ENCODE measurements around the gene KLHDC1. TPM values are rescaled to one million over a fixed set of nuclear protein-coding genes. Genes with fewer than 3 reads are reported as not detected.
"Not testable (repeated sequence)": the region's sequence is repeated elsewhere in the genome, so short reads cannot be mapped to it uniquely, and the experiment has no call there.

KLHDC1 gene
- total RNA-seq, 2 experiments from 2014 or later: 9.8 to 11.8 TPM

DNA sequence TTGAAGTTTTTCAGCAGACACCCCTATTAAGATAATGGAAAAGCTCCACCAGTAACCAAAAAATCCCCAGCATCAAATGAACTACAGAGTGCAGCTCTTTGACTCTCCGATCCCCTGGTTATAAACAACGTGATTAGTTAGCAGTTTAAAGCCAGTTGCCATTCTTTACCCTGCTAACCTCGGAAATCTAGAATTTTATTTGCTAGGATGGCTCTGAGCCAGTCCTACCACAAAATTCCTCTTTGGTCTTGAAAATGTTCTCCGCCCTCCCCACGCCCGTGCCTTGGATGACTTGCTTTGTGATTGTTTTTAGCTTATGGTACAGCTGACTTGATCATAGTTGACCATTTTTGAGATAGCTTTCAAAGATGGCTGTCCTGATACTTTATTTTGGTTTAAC, 76.3 kb downstream of the KLHDC1 start:
- ChIA-PET POLR2A (interaction anchor here (0.6 to 6.0 kb wide), 20 partner anchors 8 to 348 kb away, joined by 3 to 142 read pairs (median 14); partner anchors contain the start of genes DNAAF2, KLHDC1, MGAT2 and NEMF), CTCF (interaction anchor here (1.2 to 4.7 kb wide), 5 partner anchors 85 to 552 kb away, joined by 3 to 56 read pairs (median 5); partner anchors contain the start of gene DNAAF2)
- Histone ChIP-seq H3K4me3 (ENCODE audit: low read length) (peak overlapping the region; percentile 96), H3K36me3 (ENCODE audit: insufficient read depth, low read length) (peaks cover 6% of the 10 kb centered on the region), H3K9me3 (ENCODE audit: control insufficient read depth in 1 of 2, insufficient read depth in 1 of 2, low read length in 2 of 2) (no peaks in the 10 kb centered on the region), H3K4me1 (ENCODE audit: insufficient read depth, low read length) (peaks cover 35% of the 10 kb centered on the region), H3K27me3 (ENCODE audit: control insufficient read depth in 1 of 2, insufficient read depth in 2 of 2, low read length in 2 of 2) (no peaks in the 10 kb centered on the region), H3K27ac (ENCODE audit: low read depth in 1 of 2, low read length in 2 of 2) (peak overlapping the region; percentile 90 to 95)
- Mint-ChIP-seq H3K9me3 (no peaks in the 10 kb centered on the region), H3K27me3 (no peaks in the 10 kb centered on the region), H3K27ac (peak overlapping the region; percentile 99), H3K4me3 (peak overlapping the region; percentile 100), H3K4me1 (ENCODE audit: low read depth) (peaks cover 45% of the 10 kb centered on the region), H3K36me3 (ENCODE audit: low read depth) (peaks cover 46% of the 10 kb centered on the region)
- TF ChIP-seq, protein P1, sequence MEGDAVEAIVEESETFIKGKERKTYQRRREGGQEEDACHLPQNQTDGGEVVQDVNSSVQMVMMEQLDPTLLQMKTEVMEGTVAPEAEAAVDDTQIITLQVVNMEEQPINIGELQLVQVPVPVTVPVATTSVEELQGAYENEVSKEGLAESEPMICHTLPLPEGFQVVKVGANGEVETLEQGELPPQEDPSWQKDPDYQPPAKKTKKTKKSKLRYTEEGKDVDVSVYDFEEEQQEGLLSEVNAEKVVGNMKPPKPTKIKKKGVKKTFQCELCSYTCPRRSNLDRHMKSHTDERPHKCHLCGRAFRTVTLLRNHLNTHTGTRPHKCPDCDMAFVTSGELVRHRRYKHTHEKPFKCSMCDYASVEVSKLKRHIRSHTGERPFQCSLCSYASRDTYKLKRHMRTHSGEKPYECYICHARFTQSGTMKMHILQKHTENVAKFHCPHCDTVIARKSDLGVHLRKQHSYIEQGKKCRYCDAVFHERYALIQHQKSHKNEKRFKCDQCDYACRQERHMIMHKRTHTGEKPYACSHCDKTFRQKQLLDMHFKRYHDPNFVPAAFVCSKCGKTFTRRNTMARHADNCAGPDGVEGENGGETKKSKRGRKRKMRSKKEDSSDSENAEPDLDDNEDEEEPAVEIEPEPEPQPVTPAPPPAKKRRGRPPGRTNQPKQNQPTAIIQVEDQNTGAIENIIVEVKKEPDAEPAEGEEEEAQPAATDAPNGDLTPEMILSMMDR (IDR thresholded peaks at IDR 0.05): no peak
- intact Hi-C loops (cut with DNase I, micrococcal nuclease): loop anchor here (5.0 to 10.0 kb wide), 4 partner anchors 77 to 1886 kb away; partner anchors contain the start of genes FRMD6 (in 1 of the 2), KLHDC1 (in 1 of the 2), LRR1 (in 1 of the 2) and NEMF (in 1 of the 2)
- no peak for ATAC-seq (ENCODE audit: poor library complexity)
- no peak for DNase-seq

DNA sequence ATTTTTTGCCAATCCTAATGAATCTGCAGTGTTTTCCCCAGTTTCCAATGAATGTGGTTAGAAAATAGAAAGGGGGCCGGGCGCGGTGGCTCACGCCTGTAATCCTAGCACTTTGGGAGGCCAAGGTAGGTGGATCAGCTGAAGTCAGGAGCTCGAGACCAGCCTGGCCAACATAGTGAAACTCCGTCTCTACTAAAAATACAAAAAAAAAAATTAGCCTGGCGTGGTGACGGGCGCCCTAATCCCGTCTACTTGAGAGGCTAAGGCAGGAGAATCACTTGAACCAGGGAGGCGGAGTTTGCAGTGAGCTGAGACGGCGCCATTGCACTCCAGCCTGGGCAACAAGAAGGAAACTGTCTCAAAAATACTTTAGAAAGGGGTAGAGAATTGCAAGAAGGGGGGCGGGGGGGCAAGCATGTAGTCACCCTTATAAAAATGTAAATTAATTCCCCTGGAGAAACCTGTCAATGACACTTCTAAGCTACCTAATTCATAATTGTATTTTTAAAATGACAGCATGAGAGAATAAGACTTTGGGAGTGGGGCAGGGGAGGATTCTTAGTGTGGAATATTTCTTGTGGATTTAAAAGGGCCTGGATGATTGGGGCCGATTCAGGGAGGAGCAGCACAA, 76.8 kb downstream of the KLHDC1 start:
- Histone ChIP-seq H3K27ac (ENCODE audit: low read depth in 1 of 2, low read length in 2 of 2) (no peak overlapping the region), H3K27me3 (ENCODE audit: control insufficient read depth in 1 of 2, insufficient read depth in 2 of 2, low read length in 2 of 2) (no peaks in the 10 kb centered on the region), H3K36me3 (ENCODE audit: insufficient read depth, low read length) (peaks cover 11% of the 10 kb centered on the region), H3K4me3 (ENCODE audit: low read length) (no peak overlapping the region), H3K9me3 (ENCODE audit: control insufficient read depth in 1 of 2, insufficient read depth in 1 of 2, low read length in 2 of 2) (no peaks in the 10 kb centered on the region), H3K4me1 (ENCODE audit: insufficient read depth, low read length) (peaks cover 35% of the 10 kb centered on the region)
- Mint-ChIP-seq H3K36me3 (ENCODE audit: low read depth) (peaks cover 51% of the 10 kb centered on the region), H3K4me1 (ENCODE audit: low read depth) (peaks cover 48% of the 10 kb centered on the region), H3K27ac (peak overlapping the region; percentile 99), H3K27me3 (no peaks in the 10 kb centered on the region), H3K9me3 (no peaks in the 10 kb centered on the region), H3K4me3 (peak overlapping the region; percentile 100)
- ChIA-PET CTCF (interaction anchor here (1.2 to 4.7 kb wide), 2 partner anchors 136 to 183 kb away, joined by 4 to 56 read pairs; partner anchors contain the start of gene DNAAF2), POLR2A (interaction anchor here (1.1 to 6.0 kb wide), 14 partner anchors 7 to 543 kb away, joined by 3 to 142 read pairs (median 26); partner anchors contain the start of genes DNAAF2, KLHDC1, MGAT2 and NEMF)
- intact Hi-C loops (cut with DNase I, micrococcal nuclease): loop anchor here (5.0 to 10.0 kb wide), 5 partner anchors 77 to 1885 kb away; partner anchors contain the start of genes FRMD6 (in 1 of the 2), KLHDC1 (in 1 of the 2), LRR1 (in 1 of the 2) and NEMF (in 1 of the 2)
- ATAC-seq (ENCODE audit: poor library complexity) (no peak), DNase-seq (no peak)
- TF ChIP-seq, protein P1 (IDR thresholded peaks at IDR 0.05): no peak

DNA sequence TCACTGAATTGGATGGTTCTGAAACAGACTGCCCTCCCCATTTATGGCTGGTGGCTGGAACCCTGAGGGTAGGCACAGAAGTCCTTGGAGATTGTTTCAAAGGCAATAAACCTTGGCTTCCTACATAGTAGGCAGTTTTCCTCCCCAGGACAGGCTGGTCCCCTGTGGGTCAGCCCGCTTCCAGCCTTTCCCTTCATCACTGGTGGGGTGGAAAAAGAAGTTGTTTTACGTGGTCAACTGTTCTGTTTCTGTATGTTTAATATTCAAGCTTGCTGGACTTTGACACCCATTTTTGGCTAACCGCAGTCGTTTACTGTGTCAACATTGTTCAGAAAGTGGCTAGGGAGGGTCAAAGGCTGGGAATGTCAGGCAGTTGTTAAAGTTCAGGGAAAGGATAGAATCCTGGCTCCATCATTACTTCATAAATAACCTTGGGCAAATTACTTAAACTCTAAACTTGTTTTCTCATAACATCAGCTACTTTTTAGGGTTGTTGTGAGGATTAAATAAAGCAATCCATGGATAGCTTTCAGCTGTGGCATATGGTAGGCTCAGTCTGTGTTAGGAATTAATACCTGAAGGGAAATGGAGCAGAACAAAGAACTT, 77.4 kb downstream of the KLHDC1 start:
- peak overlapping the region in 1 of 2 donors; percentile 23 for H3K27ac ChIP-seq (ENCODE audit: low read depth in 1 of 2, low read length in 2 of 2)
- peaks cover 55% of the 10 kb centered on the region for H3K4me1 Mint-ChIP-seq (ENCODE audit: low read depth)

GRCh38 chr14:49771691-49772090, 78.8 kb downstream of the KLHDC1 start:
- not testable (repeated sequence) for H3K9me3 ChIP-seq (ENCODE audit: control insufficient read depth in 1 of 2, insufficient read depth in 1 of 2, low read length in 2 of 2); H3K27me3 ChIP-seq (ENCODE audit: control insufficient read depth in 1 of 2, insufficient read depth in 2 of 2, low read length in 2 of 2); DNase-seq; H3K27me3 Mint-ChIP-seq; ATAC-seq (ENCODE audit: poor library complexity); H3K4me3 Mint-ChIP-seq; H3K9me3 Mint-ChIP-seq; H3K27ac ChIP-seq (ENCODE audit: low read depth in 1 of 2, low read length in 2 of 2); H3K4me3 ChIP-seq (ENCODE audit: low read length)
- H3K4me1 ChIP-seq (ENCODE audit: insufficient read depth, low read length): peaks cover 33% of the 10 kb centered on the region
- ChIA-PET CTCF (interaction anchor here (0.6 to 1.3 kb wide), 5 partner anchors 8 to 341 kb away, joined by 3 to 6 read pairs (median 3); partner anchors contain the start of gene DNAAF2), POLR2A (interaction anchor here (0.7 to 1.9 kb wide), 3 partner anchors 23 to 185 kb away, joined by 3 to 8 read pairs (median 5); partner anchors contain the start of gene RPS29)
- intact Hi-C loops (cut with DNase I, micrococcal nuclease): loop anchor here in 1 of 2 experiments (5.0 kb wide), 1 partner anchor 346 kb away; the partner anchor contains the start of gene VCPKMT
- peaks cover 67% of the 10 kb centered on the region for H3K36me3 Mint-ChIP-seq (ENCODE audit: low read depth)
- peaks cover 58% of the 10 kb centered on the region for H3K4me1 Mint-ChIP-seq (ENCODE audit: low read depth)
- peak overlapping the region; percentile 99 for H3K27ac Mint-ChIP-seq
- H3K36me3 ChIP-seq (ENCODE audit: insufficient read depth, low read length): peaks cover 28% of the 10 kb centered on the region

More for the DNA sequence above, 77.4 kb downstream of the KLHDC1 start:
- DNase-seq (no peak), ATAC-seq (ENCODE audit: poor library complexity) (no peak)
- H3K9me3 ChIP-seq (ENCODE audit: control insufficient read depth in 1 of 2, insufficient read depth in 1 of 2, low read length in 2 of 2): no peaks in the 10 kb centered on the region
- no peaks in the 10 kb centered on the region for H3K27me3 Mint-ChIP-seq
- TF ChIP-seq, protein P1 (IDR thresholded peaks at IDR 0.05): no peak
- POLR2A ChIA-PET: interaction anchor here (1.1 to 6.0 kb wide), 8 partner anchors 77 to 542 kb away, joined by 3 to 142 read pairs (median 32); partner anchors contain the start of genes DNAAF2, KLHDC1, MGAT2 and NEMF
- peaks cover 57% of the 10 kb centered on the region for H3K36me3 Mint-ChIP-seq (ENCODE audit: low read depth)
- H3K27me3 ChIP-seq (ENCODE audit: control insufficient read depth in 1 of 2, insufficient read depth in 2 of 2, low read length in 2 of 2): no peaks in the 10 kb centered on the region
- peak overlapping the region; percentile 99 for H3K27ac Mint-ChIP-seq
- CTCF ChIA-PET: interaction anchor here (4.7 kb wide), 1 partner anchor 137 kb away, joined by 56 read pairs; the partner anchor contains the start of gene DNAAF2
- peaks cover 35% of the 10 kb centered on the region for H3K4me1 ChIP-seq (ENCODE audit: insufficient read depth, low read length)
- H3K36me3 ChIP-seq (ENCODE audit: insufficient read depth, low read length): peaks cover 17% of the 10 kb centered on the region
- intact Hi-C loops (cut with DNase I, micrococcal nuclease): loop anchor here in 1 of 2 experiments (5.0 kb wide), 1 partner anchor 347 kb away; the partner anchor contains the start of gene VCPKMT
- peak overlapping the region; percentile 80 for H3K4me3 Mint-ChIP-seq
- H3K4me3 ChIP-seq (ENCODE audit: low read length): no peak overlapping the region
- no peaks in the 10 kb centered on the region for H3K9me3 Mint-ChIP-seq

All from CD4-positive, alpha-beta T cell (primary cell).